Anterior cingulate cortex (tissue), 58 donors: Measurements from ENCODE around the gene IFIT3.
"Not testable (repeated sequence)": the region's sequence is repeated elsewhere in the genome, so short reads cannot be mapped to it uniquely, and the experiment has no call there.

Experiments used
- DNase-seq, 58 donors: peaks; one replicate each; lab custom pipeline; 2025; lab: John Stamatoyannopoulos, UW

Gene IFIT3

GRCh38 chr10:89327803-89328441 is at the start of gene IFIT3:
IFIT3 (plus strand) TSS chr10:89327997; CDS start chr10:89328074, 77 bp downstream.
- peak in 36 of 58 donors; percentile 14 to 78 (median 49) for DNase-seq

GRCh38 chr10:89278034-89278535 is 49.7 kb upstream of the IFIT3 start:
- peak in 8 of 58 donors; percentile 7 to 43 (median 20) for DNase-seq

- no peak for DNase-seq
Observed at GRCh38 chr10:89278900-89279392, 48.9 kb upstream of the IFIT3 start.

- peak in 1 of 58 donors; percentile 43 for DNase-seq
Observed at GRCh38 chr10:89279421-89279869, 48.4 kb upstream of the IFIT3 start.

GRCh38 chr10:89280508-89280907 is 47.3 kb upstream of the IFIT3 start:
- DNase-seq = peak in 1 of 58 donors; percentile 43

GRCh38 chr10:89281606-89282395 is 46.0 kb upstream of the IFIT3 start:
- no peak for DNase-seq

- DNase-seq = peak in 3 of 58 donors; percentile 32 to 55 (median 45)
Observed at GRCh38 chr10:89283025-89283935, 44.5 kb upstream of the IFIT3 start.

GRCh38 chr10:89283936-89284475 is 43.8 kb upstream of the IFIT3 start:
- peak in 15 of 58 donors; percentile 16 to 64 (median 39) for DNase-seq

- DNase-seq = not testable (repeated sequence)
Observed at GRCh38 chr10:89284711-89285110, 43.1 kb upstream of the IFIT3 start.

- not testable (repeated sequence) for DNase-seq
Observed at GRCh38 chr10:89285303-89285702, 42.5 kb upstream of the IFIT3 start.

GRCh38 chr10:89294721-89295239 is 33.0 kb upstream of the IFIT3 start:
- no peak for DNase-seq

GRCh38 chr10:89295597-89295996 is 32.2 kb upstream of the IFIT3 start:
- DNase-seq = no peak

- DNase-seq = peak in 6 of 58 donors; percentile 6 to 49 (median 35)
Observed at GRCh38 chr10:89296220-89296648, 31.6 kb upstream of the IFIT3 start.

- no peak for DNase-seq
Observed at GRCh38 chr10:89297356-89297755, 30.4 kb upstream of the IFIT3 start.

GRCh38 chr10:89297791-89298190 is 30.0 kb upstream of the IFIT3 start:
- DNase-seq = no peak

GRCh38 chr10:89299031-89299430 is 28.8 kb upstream of the IFIT3 start:
- no peak for DNase-seq

- DNase-seq = peak in 7 of 58 donors; percentile 19 to 69 (median 25)
Observed at GRCh38 chr10:89301232-89301631, 26.6 kb upstream of the IFIT3 start.

- peak in 32 of 58 donors; percentile 20 to 80 (median 47) for DNase-seq
Observed at GRCh38 chr10:89301721-89302445, 25.9 kb upstream of the IFIT3 start, which contains the start of gene IFIT2. IFIT2 (plus strand) TSS chr10:89302046; CDS start chr10:89302124, 78 bp downstream.

GRCh38 chr10:89302625-89303024 is 25.2 kb upstream of the IFIT3 start:
- DNase-seq = peak in 2 of 58 donors; percentile 10 to 34
